EH (cell line): ENCODE data around the gene CCDC51.
"Not testable (repeated sequence)": the region's sequence is repeated elsewhere in the genome, so short reads cannot be mapped to it uniquely, and the experiment has no call there.

ENCODE experiments used
- DNase-seq: peaks from one replicate; pipeline ENCODE4 v3.0.0-alpha.2; 2015; ENCODE audit warnings: low read depth

Gene CCDC51

GRCh38 chr3:48465531-48466378 is 25.8 kb upstream of the CCDC51 start:
- DNase-seq, result peak; percentile 100

DNA sequence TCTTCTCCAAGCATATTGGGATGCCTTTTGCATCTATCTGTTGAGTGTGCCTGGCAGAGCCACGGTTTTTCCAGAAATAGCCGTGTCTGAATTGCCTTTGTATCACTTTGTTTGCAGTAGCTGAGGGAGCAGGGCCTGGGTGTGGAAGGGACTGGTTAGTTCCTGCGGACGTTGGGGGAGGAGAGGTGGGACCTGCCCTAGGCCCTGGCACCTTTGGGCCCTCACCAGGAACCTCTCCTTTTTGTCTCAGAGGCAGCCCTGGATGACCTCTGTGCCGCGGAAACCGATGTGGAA is 25.3 kb upstream of the CCDC51 start:
- DNase-seq, result no peak

- no peak for DNase-seq
These were observed 24.8 kb upstream of the CCDC51 start for GRCh38 chr3:48464713-48465221.

DNA sequence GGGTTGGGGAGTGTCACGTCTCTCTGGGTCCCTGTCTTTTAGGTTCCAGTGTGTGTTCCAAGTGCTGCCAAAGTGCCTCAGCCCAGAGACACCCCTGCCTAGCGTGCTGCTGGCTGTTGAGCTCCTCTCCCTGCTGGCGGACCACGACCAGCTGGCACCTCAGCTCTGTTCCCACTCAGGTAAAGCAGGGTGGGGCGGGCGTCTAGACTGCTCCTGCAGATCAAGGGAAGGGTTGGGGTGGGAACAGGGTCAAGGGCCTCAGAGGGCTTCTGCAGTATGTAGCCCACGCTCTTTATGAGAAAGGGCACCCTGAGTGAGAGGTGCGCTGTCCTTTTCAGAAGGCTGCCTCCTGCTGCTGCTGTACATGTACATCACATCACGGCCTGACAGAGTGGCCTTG is 23.8 kb upstream of the CCDC51 start:
- DNase-seq, result no peak

DNA sequence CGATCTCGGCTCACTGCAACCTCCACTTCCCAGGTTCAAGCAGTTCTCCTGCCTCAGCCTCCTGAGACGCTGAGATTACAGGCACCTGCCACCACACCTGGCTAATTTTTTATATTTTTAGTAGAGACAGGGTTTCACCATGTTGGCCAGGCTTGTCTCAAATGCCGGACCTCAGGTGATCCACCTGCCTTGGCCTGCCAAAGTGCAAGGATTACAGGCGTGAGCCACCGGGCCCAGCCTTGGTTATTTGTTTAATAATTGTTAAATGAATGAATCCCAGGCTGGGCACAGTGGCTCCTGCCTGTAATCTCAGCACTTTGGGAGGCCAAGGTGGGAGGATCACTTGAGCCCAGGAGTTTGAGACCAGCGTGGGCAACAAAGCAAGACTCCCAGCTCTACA is 21.8 kb upstream of the CCDC51 start:
- not testable (repeated sequence) for DNase-seq

- no peak for DNase-seq
These were observed 20.6 kb upstream of the CCDC51 start for GRCh38 chr3:48460517-48460902.

GRCh38 chr3:48459773-48460516 is 20.0 kb upstream of the CCDC51 start:
- no peak for DNase-seq

- no peak for DNase-seq
These were observed 19.4 kb upstream of the CCDC51 start for GRCh38 chr3:48459331-48459730.

DNA sequence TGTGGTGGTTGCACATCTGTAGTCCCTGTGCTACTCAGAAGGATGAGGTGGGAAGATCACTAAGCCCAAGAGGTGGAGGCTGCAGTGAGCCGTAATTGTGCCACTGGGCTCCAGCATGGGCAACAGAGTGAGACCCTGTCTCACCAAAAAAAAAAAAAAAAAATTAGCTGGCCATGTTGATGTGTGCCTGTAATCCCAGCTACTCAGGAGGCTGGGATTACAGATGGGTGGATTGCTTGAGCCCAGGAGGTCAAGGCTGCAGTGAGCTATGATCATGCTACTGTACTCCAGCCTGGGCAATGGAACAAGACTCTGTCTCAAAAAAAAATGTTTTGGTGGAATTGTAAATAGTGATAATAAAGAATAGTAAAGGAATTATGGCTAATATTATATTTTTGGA is 16.5 kb upstream of the CCDC51 start:
- DNase-seq, result no peak

- no peak for DNase-seq
These were observed 11.4 kb upstream of the CCDC51 start for GRCh38 chr3:48451270-48451669.

DNA sequence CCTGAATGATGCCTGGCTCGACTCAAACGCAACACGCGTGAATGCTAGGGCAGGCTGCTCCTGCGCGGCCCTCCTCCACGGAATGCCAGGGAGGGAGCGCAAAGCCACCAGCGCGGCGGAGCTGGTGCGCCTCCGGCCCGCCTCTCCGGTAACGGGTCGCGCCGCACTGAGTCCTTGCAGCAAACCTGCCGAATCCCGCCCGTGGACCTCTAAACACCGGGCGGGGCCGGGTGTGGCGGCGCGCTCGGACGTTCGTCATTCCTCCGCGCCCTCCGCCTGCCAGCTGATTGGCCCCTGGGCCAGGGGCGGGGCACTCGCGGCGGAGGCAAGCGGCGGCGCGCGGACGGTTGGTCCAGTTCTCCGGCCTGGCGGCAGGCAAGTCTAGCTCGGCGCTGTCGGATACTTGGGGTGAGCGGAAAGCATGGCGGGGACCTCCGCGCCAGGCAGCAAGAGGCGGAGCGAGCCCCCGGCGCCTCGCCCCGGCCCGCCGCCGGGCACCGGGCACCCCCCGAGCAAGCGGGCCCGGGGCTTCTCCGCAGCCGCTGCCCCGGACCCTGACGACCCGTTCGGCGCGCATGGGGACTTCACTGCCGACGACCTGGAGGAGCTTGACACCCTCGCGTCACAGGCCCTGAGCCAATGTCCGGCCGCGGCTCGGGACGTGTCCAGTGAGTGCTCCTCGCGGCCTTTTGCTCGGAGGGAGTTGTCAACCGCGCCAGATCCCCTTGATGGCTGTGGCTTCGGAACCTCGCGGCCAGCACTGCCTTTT is 6.7 kb upstream of the CCDC51 start, which contains the start of gene ATRIP:
Gene ATRIP, plus strand, starts transcription at position 313 of the 769 bp plus-strand sequence. Its CDS starts 109 bp downstream, at position 422.
- peak; percentile 86 for DNase-seq

DNA sequence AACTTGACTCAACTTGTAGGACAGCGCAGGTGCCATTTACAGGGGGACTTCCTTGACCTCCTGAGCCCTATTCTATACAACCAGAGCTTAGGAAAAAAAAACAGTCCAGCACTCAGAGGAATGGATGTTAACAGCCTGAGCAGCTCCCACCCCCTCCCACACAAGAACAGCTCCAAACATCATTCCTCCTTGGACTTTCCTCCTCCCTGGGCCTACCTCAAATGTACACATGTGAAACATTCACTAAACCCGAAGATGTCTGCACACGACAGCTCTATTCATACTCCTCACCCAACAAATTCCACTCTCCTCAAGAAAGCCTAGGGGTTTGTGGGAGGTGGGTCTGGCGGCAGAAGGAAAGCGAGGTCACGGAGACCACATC is 6.1 kb upstream of the CCDC51 start:
- DNase-seq, result no peak

- no peak for DNase-seq
These were observed 5.5 kb upstream of the CCDC51 start for GRCh38 chr3:48445277-48445882.

- no peak for DNase-seq
These were observed 2.0 kb upstream of the CCDC51 start for GRCh38 chr3:48441940-48442339.

GRCh38 chr3:48440590-48440958 is 655 bp upstream of the CCDC51 start:
- DNase-seq, result peak; percentile 43

GRCh38 chr3:48437812-48438211 is 2.1 kb downstream of the CCDC51 start:
- DNase-seq, result no peak

GRCh38 chr3:48436855-48437254 is 3.1 kb downstream of the CCDC51 start:
- no peak for DNase-seq

DNA sequence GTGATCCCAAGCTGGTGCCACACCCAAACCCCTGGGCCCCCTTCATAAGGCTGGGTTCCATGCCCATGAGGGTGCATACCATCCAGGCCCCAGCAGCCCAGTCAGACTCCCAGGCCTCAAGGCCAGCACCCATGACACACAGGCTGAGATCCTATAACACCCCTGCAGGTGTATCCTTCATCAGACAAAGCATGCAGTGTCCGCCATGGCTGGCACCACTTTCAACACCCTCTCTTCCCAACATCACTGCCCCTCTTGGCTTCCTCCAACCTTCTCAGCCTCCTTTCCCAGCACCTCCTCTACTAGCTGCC is 3.5 kb downstream of the CCDC51 start:
- no peak for DNase-seq

- DNase-seq, result peak; percentile 83
These were observed 4.0 kb downstream of the CCDC51 start for GRCh38 chr3:48435774-48436476.

- no peak for DNase-seq
These were observed 4.7 kb downstream of the CCDC51 start for GRCh38 chr3:48435223-48435595.

DNA sequence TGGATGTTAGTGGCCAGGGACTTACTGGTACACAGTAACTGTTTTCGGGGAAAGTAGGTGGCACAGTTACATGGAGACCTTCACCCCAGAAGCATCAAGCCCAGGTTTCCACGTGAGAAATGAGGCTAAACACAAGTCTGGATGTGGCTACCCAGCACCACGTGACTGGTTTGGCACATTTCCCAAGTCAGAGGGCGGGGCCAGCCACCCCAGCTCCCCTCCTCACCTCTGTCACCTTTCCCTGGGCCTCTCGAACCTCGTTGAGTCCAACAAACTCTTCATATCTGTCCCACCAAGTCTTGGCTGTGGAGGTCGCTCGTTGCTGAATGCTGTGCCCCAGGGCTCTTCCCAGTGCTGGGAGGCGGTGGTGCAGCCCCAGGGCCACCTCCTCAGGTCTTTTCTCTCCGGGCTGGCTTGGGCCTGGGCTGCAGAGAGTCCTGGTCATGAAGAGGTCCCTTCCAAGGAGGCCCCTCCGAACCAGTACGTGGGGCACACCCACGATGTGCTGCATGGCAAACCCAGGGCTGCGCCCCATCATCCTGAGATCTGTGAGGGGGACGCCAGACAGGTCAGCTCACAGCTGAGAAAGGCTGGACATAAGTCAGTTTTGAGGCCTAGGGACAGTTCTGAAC is 5.2 kb downstream of the CCDC51 start:
- no peak for DNase-seq
